GM08714 (cell line): ENCODE measurements around the gene ATP10A.

Source experiments
- H3K4me3 ChIP-seq: fragments of 200-500 bp; sonication (Bioruptor generic); 2 replicates; pipeline ENCODE4 v1.5.1; 2014; ENCODE audit warnings: mild to moderate bottlenecking, low read length, inconsistent platforms
- ZNF274 ChIP-seq: IDR thresholded peaks from 2 replicates; pipeline ENCODE4 v1.6.1; 2012; ENCODE audit warnings: mild to moderate bottlenecking, low read depth, low read length

The ATP10A gene

GRCh38 chr15:25694823-25695312, 168.3 kb downstream of the ATP10A start:
- no peak for TF ChIP-seq ZNF274
- H3K4me3 ChIP-seq: no peak overlapping the region

GRCh38 chr15:25694239-25694584, 168.9 kb downstream of the ATP10A start:
- no peak overlapping the region for H3K4me3 ChIP-seq
- no peak for TF ChIP-seq ZNF274

GRCh38 chr15:25693321-25694238, 169.5 kb downstream of the ATP10A start:
- no peak for TF ChIP-seq ZNF274
- no peak overlapping the region for H3K4me3 ChIP-seq

- no peak for TF ChIP-seq ZNF274
- H3K4me3 ChIP-seq: no peak overlapping the region
These were observed 171.3 kb downstream of the ATP10A start for GRCh38 chr15:25691544-25692430.

- TF ChIP-seq ZNF274: no peak
- no peak overlapping the region for H3K4me3 ChIP-seq
These were observed 172.2 kb downstream of the ATP10A start for GRCh38 chr15:25690673-25691543.

GRCh38 chr15:25689592-25689991, 173.5 kb downstream of the ATP10A start:
- no peak for TF ChIP-seq ZNF274
- no peak overlapping the region for H3K4me3 ChIP-seq

GRCh38 chr15:25688166-25688565, 175.0 kb downstream of the ATP10A start:
- no peak for TF ChIP-seq ZNF274
- H3K4me3 ChIP-seq: no peak overlapping the region

- TF ChIP-seq ZNF274: no peak
- no peak overlapping the region for H3K4me3 ChIP-seq
These were observed 175.4 kb downstream of the ATP10A start for GRCh38 chr15:25687689-25688088.

GRCh38 chr15:25687276-25687675, 175.9 kb downstream of the ATP10A start:
- H3K4me3 ChIP-seq: no peak overlapping the region
- no peak for TF ChIP-seq ZNF274

- TF ChIP-seq ZNF274: no peak
- no peak overlapping the region for H3K4me3 ChIP-seq
These were observed 176.3 kb downstream of the ATP10A start for GRCh38 chr15:25686780-25687179.

- no peak overlapping the region for H3K4me3 ChIP-seq
- TF ChIP-seq ZNF274: no peak
These were observed 178.4 kb downstream of the ATP10A start for GRCh38 chr15:25684521-25685431.

GRCh38 chr15:25683911-25684310, 179.2 kb downstream of the ATP10A start:
- no peak for TF ChIP-seq ZNF274
- H3K4me3 ChIP-seq: no peak overlapping the region

GRCh38 chr15:25683415-25683814, 179.7 kb downstream of the ATP10A start:
- no peak for TF ChIP-seq ZNF274
- H3K4me3 ChIP-seq: no peak overlapping the region

GRCh38 chr15:25682340-25682739, 180.8 kb downstream of the ATP10A start:
- no peak overlapping the region for H3K4me3 ChIP-seq
- TF ChIP-seq ZNF274: no peak
